Measurements from ENCODE around the gene SNX13. TPM values are rescaled to one million over a fixed set of nuclear protein-coding genes. Genes with fewer than 3 reads are reported as not detected.
A peak's percentile ranks its signal among the peaks of the same experiment; 100 is the strongest.

Gene SNX13
- total and polyA plus RNA-seq, 11 donors: 8.5 to 59.6 (median 48.9) TPM

- Histone ChIP-seq H3K27ac (peak overlapping the region in 1 of 12 donors; percentile 27), H3K27me3 (no peaks in the 10 kb centered on the region), H3K4me3 (no peak overlapping the region), H3K4me1 (peaks cover 0 to 12% (median 0%) of the 10 kb centered on the region in 12 donors), H3K36me3 (no peaks in the 10 kb centered on the region), H3K9me3 (peaks cover 0 to 14% (median 0%) of the 10 kb centered on the region in 12 donors)
- TF ChIP-seq CTCF (IDR thresholded peaks at IDR 0.05) (no peak), POLR2A (IDR thresholded peaks at IDR 0.05) (no peak)
- WGBS, 4 donors: 72 to 88% (median 85%) methylated on average over 3 of the region's 3 CpGs
- intact Hi-C loops (cut with DNase I): loop anchor here in 2 of 10 donors (10.0 kb wide), 2 partner anchors 131 to 351 kb away; no protein-coding TSS in a partner anchor
- no peak for ATAC-seq
- DNase-seq: no peak
Observed at GRCh38 chr7:17983221-17984062, 43.1 kb upstream of the SNX13 start.

- 48 to 73% (median 48%) methylated on average over 2 of the region's 2 CpGs for WGBS, 4 donors
- no peaks in the 10 kb centered on the region for H3K4me1 ChIP-seq
- DNase-seq (no peak), ATAC-seq (no peak)
- no peak overlapping the region for H3K27ac ChIP-seq
- no peaks in the 10 kb centered on the region for H3K36me3 ChIP-seq
- intact Hi-C loops (cut with DNase I): loop anchor here in 2 of 10 donors (10.0 kb wide), 2 partner anchors 138 to 368 kb away; no protein-coding TSS in a partner anchor
- H3K27me3 ChIP-seq: no peaks in the 10 kb centered on the region
- TF ChIP-seq CTCF (IDR thresholded peaks at IDR 0.05): no peak
- TF ChIP-seq POLR2A (IDR thresholded peaks at IDR 0.05): no peak
- H3K9me3 ChIP-seq: peaks cover 0 to 14% (median 0%) of the 10 kb centered on the region in 12 donors
- H3K4me3 ChIP-seq: no peak overlapping the region
Observed at GRCh38 chr7:17976952-17977351, 36.7 kb upstream of the SNX13 start.

- ATAC-seq: no peak
- Histone ChIP-seq H3K27ac (no peak overlapping the region), H3K4me1 (no peaks in the 10 kb centered on the region), H3K4me3 (no peak overlapping the region), H3K36me3 (no peaks in the 10 kb centered on the region), H3K27me3 (no peaks in the 10 kb centered on the region), H3K9me3 (no peaks in the 10 kb centered on the region)
- TF ChIP-seq POLR2A (IDR thresholded peaks at IDR 0.05) (no peak), CTCF (IDR thresholded peaks at IDR 0.05) (peak in 8 of 12 donors; percentile 9 to 48 (median 35))
- WGBS, 4 donors: 54 to 65% (median 61%) methylated on average over 2 of the region's 2 CpGs
- intact Hi-C loops (cut with DNase I): loop anchor here in 7 of 10 donors (5.0 to 10.0 kb wide), 3 partner anchors 143 to 376 kb away; no protein-coding TSS in a partner anchor
- no peak for DNase-seq
Observed at GRCh38 chr7:17971411-17971810, 31.1 kb upstream of the SNX13 start.
